ENCODE data around the gene PSMC3. TPM values are rescaled to one million over a fixed set of nuclear protein-coding genes. Genes with fewer than 3 reads are reported as not detected.

Gene PSMC3
- total RNA-seq, 1 experiment from 2014 or later: 222 TPM

DNA sequence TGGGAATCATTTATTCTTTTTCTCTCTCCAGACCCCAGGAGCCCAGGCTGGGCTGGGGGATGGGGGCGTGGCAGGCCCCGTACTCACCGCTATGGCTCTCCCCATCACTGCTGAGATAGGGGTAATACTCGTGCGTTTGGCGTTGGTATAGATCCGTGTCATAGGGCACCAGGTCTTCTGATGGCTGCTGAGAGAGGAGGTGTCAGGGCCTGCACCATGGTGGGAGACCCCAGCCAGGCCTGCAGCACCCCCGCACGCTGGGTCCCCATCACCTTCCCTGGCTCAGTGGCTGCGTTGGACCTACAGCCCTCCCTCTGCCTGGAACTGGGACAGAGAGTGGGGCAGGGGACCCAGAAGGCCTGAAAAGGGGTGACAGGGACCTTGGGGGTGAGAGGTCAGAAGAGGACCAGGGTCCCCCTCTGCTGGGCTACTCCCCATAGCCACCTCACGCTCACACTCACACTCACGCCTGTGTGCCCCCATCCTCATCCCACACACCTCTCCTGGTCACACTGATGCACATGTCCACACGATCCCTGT, 50.6 kb downstream of the PSMC3 start:
- peak in 1 of 2 experiments; percentile 9 for DNase-seq
- Histone ChIP-seq H3K27ac (no peak overlapping the region), H3K79me2 (ENCODE audit: low read depth) (no peaks in the 10 kb centered on the region), H3K9me3 (ENCODE audit: insufficient read depth, low read depth) (no peaks in the 10 kb centered on the region), H3K4me3 (no peak overlapping the region), H3K9me2 (ENCODE audit: insufficient read depth) (no peaks in the 10 kb centered on the region), H3K27me3 (ENCODE audit: insufficient read depth, low read depth) (no peaks in the 10 kb centered on the region), H3K4me2 (no peak overlapping the region), H4K20me1 (ENCODE audit: insufficient read depth) (no peaks in the 10 kb centered on the region), H3K4me1 (replicated peaks; ENCODE audit: insufficient read depth) (no peaks in the 10 kb centered on the region), H3F3A (ENCODE audit: insufficient read depth, low read depth) (no peaks in the 10 kb centered on the region), H2AFZ (no peak overlapping the region), H3K36me3 (ENCODE audit: low read depth) (no peaks in the 10 kb centered on the region)
- intact Hi-C loops (cut with micrococcal nuclease; ENCODE audit: unreplicated experiment): loop anchor here (2.0 kb wide), 1 partner anchor 241 kb away; no protein-coding TSS in a partner anchor
- no peak for TF ChIP-seq EZH2 (IDR thresholded peaks at IDR 0.05; ENCODE audit: low read depth)
- BruUV-seq (replicated peaks): no TSS peak
- ChIA-PET CTCF (no interaction called here), POLR2A (ENCODE audit: unreplicated experiment) (no interaction called here)

DNA sequence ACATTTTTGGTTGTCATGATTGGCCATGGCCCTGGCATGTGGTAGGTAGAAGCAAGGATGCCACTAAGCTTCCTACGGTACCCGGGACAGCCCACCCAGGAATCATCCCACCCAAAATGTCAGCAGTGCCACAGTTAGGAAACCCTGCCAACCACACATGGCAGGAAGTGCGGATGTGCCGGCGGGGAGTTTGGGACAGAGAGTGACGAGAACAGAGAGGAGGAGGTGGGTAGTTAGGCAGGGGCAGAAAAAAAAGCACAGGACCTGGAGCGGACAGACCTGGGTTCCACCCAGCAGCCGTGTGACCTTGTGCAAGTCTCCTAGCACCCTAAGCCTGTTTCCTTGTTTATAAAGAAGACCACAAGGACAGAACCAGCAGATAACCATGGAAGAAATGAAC, 51.2 kb downstream of the PSMC3 start:
- DNase-seq: no peak
- intact Hi-C loops (cut with micrococcal nuclease; ENCODE audit: unreplicated experiment): loop anchor here (2.0 kb wide), 1 partner anchor 242 kb away; no protein-coding TSS in a partner anchor
- Histone ChIP-seq H3K4me3 (no peak overlapping the region), H3K9me3 (ENCODE audit: insufficient read depth, low read depth) (no peaks in the 10 kb centered on the region), H3K36me3 (ENCODE audit: low read depth) (no peaks in the 10 kb centered on the region), H3K79me2 (ENCODE audit: low read depth) (no peaks in the 10 kb centered on the region), H3F3A (ENCODE audit: insufficient read depth, low read depth) (no peaks in the 10 kb centered on the region), H3K27me3 (ENCODE audit: insufficient read depth, low read depth) (no peaks in the 10 kb centered on the region), H3K4me1 (replicated peaks; ENCODE audit: insufficient read depth) (no peaks in the 10 kb centered on the region), H3K9me2 (ENCODE audit: insufficient read depth) (no peaks in the 10 kb centered on the region), H3K4me2 (no peak overlapping the region), H4K20me1 (ENCODE audit: insufficient read depth) (no peaks in the 10 kb centered on the region), H3K27ac (no peak overlapping the region), H2AFZ (no peak overlapping the region)
- TF ChIP-seq EZH2 (IDR thresholded peaks at IDR 0.05; ENCODE audit: low read depth): no peak
- TF ChIP-seq, protein P1, sequence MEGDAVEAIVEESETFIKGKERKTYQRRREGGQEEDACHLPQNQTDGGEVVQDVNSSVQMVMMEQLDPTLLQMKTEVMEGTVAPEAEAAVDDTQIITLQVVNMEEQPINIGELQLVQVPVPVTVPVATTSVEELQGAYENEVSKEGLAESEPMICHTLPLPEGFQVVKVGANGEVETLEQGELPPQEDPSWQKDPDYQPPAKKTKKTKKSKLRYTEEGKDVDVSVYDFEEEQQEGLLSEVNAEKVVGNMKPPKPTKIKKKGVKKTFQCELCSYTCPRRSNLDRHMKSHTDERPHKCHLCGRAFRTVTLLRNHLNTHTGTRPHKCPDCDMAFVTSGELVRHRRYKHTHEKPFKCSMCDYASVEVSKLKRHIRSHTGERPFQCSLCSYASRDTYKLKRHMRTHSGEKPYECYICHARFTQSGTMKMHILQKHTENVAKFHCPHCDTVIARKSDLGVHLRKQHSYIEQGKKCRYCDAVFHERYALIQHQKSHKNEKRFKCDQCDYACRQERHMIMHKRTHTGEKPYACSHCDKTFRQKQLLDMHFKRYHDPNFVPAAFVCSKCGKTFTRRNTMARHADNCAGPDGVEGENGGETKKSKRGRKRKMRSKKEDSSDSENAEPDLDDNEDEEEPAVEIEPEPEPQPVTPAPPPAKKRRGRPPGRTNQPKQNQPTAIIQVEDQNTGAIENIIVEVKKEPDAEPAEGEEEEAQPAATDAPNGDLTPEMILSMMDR (conservative IDR thresholded peaks at IDR 0.05): no peak
- CTCF ChIA-PET: interaction anchor here (0.8 kb wide), 1 partner anchor 41 kb away, joined by 4 read pairs; no protein-coding TSS in a partner anchor
- BruUV-seq (replicated peaks): no TSS peak
- POLR2A ChIA-PET (ENCODE audit: unreplicated experiment): no interaction called here

DNA sequence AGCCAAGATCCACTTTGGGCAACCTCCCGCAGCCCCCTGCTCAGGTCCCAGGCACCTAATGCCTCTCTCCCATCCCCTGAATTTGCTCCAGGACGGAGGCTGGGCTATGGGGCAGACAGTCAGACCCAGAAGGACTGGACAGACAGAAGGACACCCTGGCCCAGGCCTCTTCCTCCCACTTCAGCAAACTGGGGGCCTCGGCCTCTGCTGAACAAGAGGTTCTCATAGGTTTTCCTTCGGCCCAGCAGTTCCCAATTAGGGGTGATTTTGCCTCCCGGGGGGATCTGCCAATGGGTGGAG, 51.6 kb downstream of the PSMC3 start:
- H3K4me1 ChIP-seq (replicated peaks; ENCODE audit: insufficient read depth): no peaks in the 10 kb centered on the region
- H3K4me3 ChIP-seq: no peak overlapping the region
- no TSS peak for BruUV-seq (replicated peaks)
- H3K36me3 ChIP-seq (ENCODE audit: low read depth): no peaks in the 10 kb centered on the region
- H2AFZ ChIP-seq: no peak overlapping the region
- intact Hi-C loops (cut with micrococcal nuclease; ENCODE audit: unreplicated experiment): loop anchor here (1.0 to 2.0 kb wide), 3 partner anchors 34 to 242 kb away; partner anchors contain the start of gene SLC39A13
- ChIA-PET POLR2A (ENCODE audit: unreplicated experiment) (interaction anchor here (0.6 kb wide), 2 partner anchors 53 to 342 kb away, joined by 5 to 9 read pairs; no protein-coding TSS in a partner anchor), CTCF (interaction anchor here (0.5 to 1.4 kb wide), 6 partner anchors 38 to 289 kb away, joined by 3 to 9 read pairs (median 4); partner anchors contain the start of gene DDB2)
- H4K20me1 ChIP-seq (ENCODE audit: insufficient read depth): no peaks in the 10 kb centered on the region
- no peak for DNase-seq
- no peaks in the 10 kb centered on the region for H3K27me3 ChIP-seq (ENCODE audit: insufficient read depth, low read depth)
- TF ChIP-seq, protein P1 (conservative IDR thresholded peaks at IDR 0.05): no peak
- TF ChIP-seq EZH2 (IDR thresholded peaks at IDR 0.05; ENCODE audit: low read depth): no peak
- no peaks in the 10 kb centered on the region for H3F3A ChIP-seq (ENCODE audit: insufficient read depth, low read depth)
- no peak overlapping the region for H3K27ac ChIP-seq
- H3K79me2 ChIP-seq (ENCODE audit: low read depth): no peaks in the 10 kb centered on the region
- H3K4me2 ChIP-seq: no peak overlapping the region
- no peaks in the 10 kb centered on the region for H3K9me3 ChIP-seq (ENCODE audit: insufficient read depth, low read depth)
- H3K9me2 ChIP-seq (ENCODE audit: insufficient read depth): no peaks in the 10 kb centered on the region
